PFSK-1 (cell line): ENCODE data around the gene IL10.

Source experiments
- FOXP2 ChIP-seq: optimal IDR thresholded peaks from 2 replicates; pipeline ENCODE3; 2011; ENCODE audit warnings: borderline replicate concordance, control low read depth, inconsistent platforms; ENCODE audit not compliant: insufficient read depth; ENCODE audit errors: extremely low read length, extremely low read depth
- POLR2AphosphoS5 ChIP-seq: IDR thresholded peaks from 2 replicates; pipeline ENCODE4 v1.6.1; 2012; ENCODE audit warnings: low read depth, mild to moderate bottlenecking, control low read depth, low read length, moderate library complexity
- SIN3A ChIP-seq: IDR thresholded peaks from 2 replicates; pipeline ENCODE4 v1.6.1; 2012; ENCODE audit warnings: mild to moderate bottlenecking, low read length, moderate library complexity, borderline replicate concordance; ENCODE audit not compliant: insufficient read depth
- TAF1 ChIP-seq: IDR thresholded peaks from 2 replicates; pipeline ENCODE4 v1.6.1; 2012; ENCODE audit warnings: low read length, control low read depth, borderline replicate concordance; ENCODE audit not compliant: insufficient read depth
- TF ChIP-seq, protein P1 (sequence below), 2 experiments: IDR thresholded peaks; 2 replicates each; pipeline versions ENCODE4 v1.6.1 to v1.8.0; 2011 to 2012; ENCODE audit warnings: low read depth in 2 of 2, low read length in 2 of 2, control low read depth in 1 of 2, inconsistent platforms in 1 of 2, mild to moderate bottlenecking in 1 of 2, moderate library complexity in 1 of 2; ENCODE audit not compliant: insufficient read depth in 1 of 2

The IL10 gene

DNA sequence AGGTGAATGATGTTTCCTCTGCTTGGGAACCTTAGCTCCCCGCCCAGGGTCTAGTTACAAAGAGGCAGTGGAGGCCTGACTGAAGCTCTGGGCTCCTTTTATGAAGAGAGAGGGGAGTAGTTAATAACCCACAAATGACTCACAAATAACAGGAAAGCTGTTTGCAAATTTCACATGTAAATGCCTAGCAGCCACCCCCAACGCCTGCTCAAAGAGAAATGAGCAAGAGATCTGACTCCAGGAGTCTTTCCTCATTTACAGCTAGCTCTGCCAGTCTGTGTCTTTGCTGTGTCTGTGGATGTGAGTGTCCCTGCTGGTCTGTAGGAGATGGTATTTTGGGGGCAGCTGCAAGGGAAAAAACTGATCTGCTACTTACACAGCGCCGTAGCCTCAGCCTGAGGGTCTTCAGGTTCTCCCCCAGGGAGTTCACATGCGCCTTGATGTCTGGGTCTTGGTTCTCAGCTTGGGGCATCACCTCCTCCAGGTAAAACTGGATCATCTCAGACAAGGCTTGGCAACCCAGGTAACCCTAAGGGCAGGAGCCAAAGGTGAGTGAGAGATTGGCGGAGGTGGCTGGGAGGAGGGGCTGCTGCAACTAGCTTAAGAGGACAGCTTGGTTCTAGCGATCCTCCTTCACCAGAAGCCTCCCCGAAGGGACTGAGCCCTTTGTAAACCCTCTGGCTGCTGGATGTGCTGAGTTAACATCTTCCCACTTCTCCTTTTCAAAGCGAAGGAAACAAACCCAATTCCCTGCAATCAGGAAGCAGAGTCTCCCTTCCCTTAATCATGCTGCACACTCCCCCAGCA is 1.6 kb downstream of the IL10 start, which contains the start of gene IL19:
TSS of gene IL19 (plus strand) at position 243 of the 807 bp plus-strand sequence. CDS start 65,890 bp downstream, outside the sequence.
- TF ChIP-seq TAF1 (no peak), POLR2AphosphoS5 (no peak)

DNA sequence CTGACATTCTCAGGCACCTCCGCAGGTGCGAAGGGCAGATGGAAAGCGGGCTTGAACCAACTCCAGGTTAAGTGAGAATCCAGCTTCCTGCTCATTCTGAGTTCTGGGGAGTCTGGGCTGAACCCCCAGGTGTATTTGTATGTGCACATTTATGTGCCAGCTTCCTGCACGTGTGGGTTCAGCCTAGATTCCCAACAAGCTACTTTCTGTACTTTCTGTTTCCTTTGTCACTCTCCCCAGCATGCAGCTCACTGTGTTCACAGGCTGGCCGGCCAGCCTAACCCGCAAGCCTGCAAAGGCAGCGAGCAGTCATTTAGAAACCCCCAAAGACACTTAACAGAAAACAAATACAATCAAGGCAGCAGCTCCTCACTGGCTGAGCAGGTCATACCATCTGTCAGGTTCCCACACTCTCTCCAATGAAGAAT is 3.0 kb downstream of the IL10 start:
- TF ChIP-seq TAF1 (no peak), FOXP2 (no peak)

DNA sequence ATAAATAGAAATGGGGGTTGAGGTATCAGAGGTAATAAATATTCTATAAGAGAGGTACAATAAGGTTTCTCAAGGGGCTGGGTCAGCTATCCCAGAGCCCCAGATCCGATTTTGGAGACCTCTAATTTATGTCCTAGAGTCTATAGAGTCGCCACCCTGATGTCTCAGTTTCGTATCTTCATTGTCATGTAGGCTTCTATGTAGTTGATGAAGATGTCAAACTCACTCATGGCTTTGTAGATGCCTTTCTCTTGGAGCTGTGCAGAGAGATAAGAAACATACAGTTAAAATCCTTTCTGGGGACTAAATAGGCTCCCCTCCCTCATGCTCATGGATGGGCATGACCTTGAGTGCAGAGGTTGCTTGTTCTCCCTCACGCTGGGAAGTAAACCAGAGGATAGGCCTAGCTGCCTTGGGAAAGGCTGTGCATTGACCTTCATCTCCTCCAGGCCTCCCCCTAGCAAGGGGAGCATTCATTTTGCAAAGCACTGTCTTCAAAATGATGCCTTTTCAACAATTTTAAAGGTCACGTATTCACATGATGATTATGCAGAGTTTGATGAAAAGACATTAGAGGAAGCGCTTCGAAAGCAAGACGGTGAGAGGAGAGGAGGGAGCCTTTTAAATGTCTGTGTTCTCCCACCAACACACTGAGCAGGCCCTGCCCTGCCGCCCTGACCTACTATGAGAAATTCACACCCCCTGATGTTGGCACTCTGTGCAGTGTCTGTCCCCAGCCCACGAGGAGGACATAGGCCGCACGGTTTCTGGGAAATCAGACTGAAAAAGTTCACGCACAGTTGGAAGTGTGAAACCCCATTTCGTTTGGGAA is 3.6 kb downstream of the IL10 start:
- TF ChIP-seq, protein P1, sequence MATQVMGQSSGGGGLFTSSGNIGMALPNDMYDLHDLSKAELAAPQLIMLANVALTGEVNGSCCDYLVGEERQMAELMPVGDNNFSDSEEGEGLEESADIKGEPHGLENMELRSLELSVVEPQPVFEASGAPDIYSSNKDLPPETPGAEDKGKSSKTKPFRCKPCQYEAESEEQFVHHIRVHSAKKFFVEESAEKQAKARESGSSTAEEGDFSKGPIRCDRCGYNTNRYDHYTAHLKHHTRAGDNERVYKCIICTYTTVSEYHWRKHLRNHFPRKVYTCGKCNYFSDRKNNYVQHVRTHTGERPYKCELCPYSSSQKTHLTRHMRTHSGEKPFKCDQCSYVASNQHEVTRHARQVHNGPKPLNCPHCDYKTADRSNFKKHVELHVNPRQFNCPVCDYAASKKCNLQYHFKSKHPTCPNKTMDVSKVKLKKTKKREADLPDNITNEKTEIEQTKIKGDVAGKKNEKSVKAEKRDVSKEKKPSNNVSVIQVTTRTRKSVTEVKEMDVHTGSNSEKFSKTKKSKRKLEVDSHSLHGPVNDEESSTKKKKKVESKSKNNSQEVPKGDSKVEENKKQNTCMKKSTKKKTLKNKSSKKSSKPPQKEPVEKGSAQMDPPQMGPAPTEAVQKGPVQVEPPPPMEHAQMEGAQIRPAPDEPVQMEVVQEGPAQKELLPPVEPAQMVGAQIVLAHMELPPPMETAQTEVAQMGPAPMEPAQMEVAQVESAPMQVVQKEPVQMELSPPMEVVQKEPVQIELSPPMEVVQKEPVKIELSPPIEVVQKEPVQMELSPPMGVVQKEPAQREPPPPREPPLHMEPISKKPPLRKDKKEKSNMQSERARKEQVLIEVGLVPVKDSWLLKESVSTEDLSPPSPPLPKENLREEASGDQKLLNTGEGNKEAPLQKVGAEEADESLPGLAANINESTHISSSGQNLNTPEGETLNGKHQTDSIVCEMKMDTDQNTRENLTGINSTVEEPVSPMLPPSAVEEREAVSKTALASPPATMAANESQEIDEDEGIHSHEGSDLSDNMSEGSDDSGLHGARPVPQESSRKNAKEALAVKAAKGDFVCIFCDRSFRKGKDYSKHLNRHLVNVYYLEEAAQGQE (IDR thresholded peaks at IDR 0.05; ENCODE audit: insufficient read depth in 1 of 2, low read depth in 2 of 2, low read length in 2 of 2) = no peak
- TF ChIP-seq SIN3A = no peak
- TF ChIP-seq POLR2AphosphoS5 = no peak
- TF ChIP-seq FOXP2 = no peak
- no peak for TF ChIP-seq TAF1

DNA sequence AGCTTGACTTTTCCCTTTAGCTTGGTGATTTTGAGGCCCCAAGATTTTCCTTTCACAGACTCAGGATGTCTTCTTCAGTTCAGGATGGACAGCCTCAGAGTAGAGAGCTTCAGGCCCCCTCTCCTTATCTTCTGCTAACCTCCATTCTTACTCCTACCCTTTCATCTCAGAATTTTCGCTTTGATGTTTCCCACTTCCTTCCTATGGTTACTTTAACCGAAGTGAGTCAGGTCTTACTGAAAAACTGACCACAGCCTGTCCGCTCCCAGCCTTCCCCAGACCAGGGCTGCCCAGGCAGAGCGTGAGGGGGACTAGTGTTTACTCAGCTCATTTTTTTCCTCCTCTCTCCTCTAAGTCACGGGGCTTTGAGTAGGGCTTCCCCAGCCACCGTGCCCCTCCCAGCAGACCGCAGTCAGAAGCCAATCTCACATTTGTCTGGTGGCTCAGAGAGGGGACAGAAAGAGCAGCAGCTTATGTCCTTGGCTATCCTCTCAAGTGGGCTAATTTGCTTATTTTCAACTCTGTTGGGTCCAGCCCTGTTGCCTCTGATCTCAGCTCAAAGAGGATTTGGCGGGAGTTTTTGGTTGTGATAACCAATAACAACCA is 5.9 kb downstream of the IL10 start:
- TF ChIP-seq FOXP2 (no peak), TAF1 (no peak), POLR2AphosphoS5 (no peak), SIN3A (no peak)
- TF ChIP-seq, protein P1 (IDR thresholded peaks at IDR 0.05; ENCODE audit: insufficient read depth in 1 of 2, low read depth in 2 of 2, low read length in 2 of 2) = no peak

DNA sequence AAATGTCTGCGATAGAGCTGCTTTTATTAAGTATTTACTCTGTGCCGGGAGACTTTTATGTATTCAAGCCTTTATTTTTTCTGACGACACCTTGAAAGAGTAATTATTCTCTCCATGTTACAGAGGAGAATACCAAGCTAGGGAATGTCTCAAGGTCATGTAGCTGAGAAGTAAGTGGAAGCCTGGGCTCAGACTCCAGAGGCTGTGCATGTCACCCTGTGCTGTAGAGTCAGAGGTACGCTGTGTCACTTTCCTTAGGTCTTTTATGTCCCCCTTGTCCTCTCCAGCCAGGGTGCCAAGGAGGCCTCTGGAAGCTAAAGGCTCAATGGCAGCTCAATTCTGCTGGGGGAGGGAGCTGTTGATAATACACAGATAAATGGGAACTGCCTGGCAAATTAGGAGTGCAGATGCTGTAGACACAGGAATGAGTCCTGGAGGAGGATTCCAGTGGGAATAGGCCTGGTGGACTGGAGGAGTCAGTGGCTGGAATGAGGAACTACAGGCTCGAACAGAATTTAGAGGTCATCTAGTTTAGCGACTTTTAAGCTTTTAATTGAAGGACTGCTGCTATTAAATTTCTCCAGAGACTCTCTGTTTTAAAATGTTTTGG is 11.0 kb downstream of the IL10 start:
- TF ChIP-seq, protein P1 (IDR thresholded peaks at IDR 0.05; ENCODE audit: insufficient read depth in 1 of 2, low read depth in 2 of 2, low read length in 2 of 2) = no peak
- no peak for TF ChIP-seq SIN3A
- no peak for TF ChIP-seq TAF1
